Adipose tissue (tissue), 3 donors: Measurements from ENCODE around the gene AXIN1. TPM values are rescaled to one million over a fixed set of nuclear protein-coding genes. Genes with fewer than 3 reads are reported as not detected.
"Not testable (repeated sequence)": the region's sequence is repeated elsewhere in the genome, so short reads cannot be mapped to it uniquely, and the experiment has no call there.

Experiments
- H3K27ac ChIP-seq: one replicate; pipeline ENCODE4 v1.5.1; 2013; ENCODE audit warnings: low read depth, low read length
- WGBS, 3 donors: extraction: QIAGEN DNeasy Blood & Tissue Kit; methylation state at CpG; one replicate each; pipeline ENCODE4 v1.1.7; 2013; 5-methylcytosine and 5-hydroxymethylcytosine counted together
- polyA plus RNA-seq, 3 donors: library from polyadenylated mRNA; stranded (reverse); fragments of 200-250 nt; gene quantifications; one replicate each; pipeline ENCODE4 v1.2.3, GENCODE V29; 2013
- donor health status: healthy with polysubstance abuse.
- donor health status: Bipolar disorder and iron deficiency.
- donor health status: healthy.

AXIN1 gene
- polyA plus RNA-seq, 3 donors = 11.8 to 18.4 (median 15.8) TPM

DNA sequence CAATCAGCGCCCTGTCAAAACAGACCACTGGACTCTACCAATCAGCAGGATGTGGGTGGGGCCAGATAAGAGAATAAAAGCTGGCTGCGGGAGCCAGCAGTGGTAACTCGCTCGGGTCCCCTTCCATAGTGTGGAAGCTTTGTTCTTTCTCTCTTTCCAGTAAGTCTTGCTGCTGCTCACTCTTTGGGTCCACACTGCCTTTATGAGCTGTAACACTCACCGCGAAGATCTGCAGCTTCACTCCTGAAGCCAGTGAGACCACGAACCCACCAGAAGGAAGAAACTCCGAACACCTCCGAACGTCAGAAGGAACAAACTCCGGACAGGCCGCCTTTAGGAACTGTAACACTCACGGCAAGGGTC is 10.6 kb downstream of the AXIN1 start:
- 66 to 89% (median 74%) methylated on average over 10 to 13 of the region's 13 CpGs for WGBS, 3 donors
- H3K27ac ChIP-seq = not testable (repeated sequence)

DNA sequence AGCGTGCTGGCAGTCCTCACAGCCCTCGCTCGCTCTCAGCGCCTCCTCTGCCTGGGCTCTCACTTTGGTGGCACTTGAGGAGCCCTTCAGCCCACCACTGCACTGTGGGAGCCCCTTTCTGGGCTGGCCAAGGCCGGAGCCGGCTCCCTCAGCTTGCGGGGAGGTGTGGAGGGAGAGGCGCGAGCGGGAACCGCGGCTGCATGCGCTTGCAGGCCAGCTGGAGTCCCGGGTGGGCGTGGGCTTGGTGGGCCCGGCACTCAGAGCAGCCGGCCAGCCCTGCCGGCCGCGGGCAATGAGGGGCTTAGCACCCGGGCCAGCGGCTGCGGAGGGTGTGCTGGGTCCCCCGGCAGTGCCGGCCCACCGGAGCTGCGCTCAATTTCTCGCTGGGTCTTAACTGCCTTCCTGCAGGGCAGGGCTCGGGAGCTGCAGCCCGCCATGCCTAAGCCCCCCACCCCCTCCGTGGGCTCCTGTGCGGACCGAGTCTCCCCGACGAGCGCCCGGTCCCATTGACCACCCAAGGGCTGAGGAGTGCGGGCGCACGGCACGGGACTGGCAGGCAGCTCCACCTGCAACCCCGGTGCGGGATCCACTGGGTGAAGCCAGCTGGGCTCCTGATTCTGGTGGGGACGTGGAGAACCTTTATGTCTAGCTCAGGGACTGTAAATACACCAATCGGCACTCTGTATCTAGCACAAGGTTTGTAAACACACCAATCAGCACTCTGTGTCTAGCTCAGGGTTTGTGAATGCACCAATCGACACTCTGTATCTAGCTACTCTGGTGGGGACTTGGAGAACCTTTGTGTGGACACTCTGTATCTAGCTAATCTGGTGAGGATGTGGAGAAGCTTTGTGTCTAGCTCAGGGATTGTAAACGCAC is 11.2 kb downstream of the AXIN1 start:
- not testable (repeated sequence) for H3K27ac ChIP-seq
- WGBS, 3 donors = 95 to 96% (median 96%) methylated on average over 35 to 46 of the region's 47 CpGs

DNA sequence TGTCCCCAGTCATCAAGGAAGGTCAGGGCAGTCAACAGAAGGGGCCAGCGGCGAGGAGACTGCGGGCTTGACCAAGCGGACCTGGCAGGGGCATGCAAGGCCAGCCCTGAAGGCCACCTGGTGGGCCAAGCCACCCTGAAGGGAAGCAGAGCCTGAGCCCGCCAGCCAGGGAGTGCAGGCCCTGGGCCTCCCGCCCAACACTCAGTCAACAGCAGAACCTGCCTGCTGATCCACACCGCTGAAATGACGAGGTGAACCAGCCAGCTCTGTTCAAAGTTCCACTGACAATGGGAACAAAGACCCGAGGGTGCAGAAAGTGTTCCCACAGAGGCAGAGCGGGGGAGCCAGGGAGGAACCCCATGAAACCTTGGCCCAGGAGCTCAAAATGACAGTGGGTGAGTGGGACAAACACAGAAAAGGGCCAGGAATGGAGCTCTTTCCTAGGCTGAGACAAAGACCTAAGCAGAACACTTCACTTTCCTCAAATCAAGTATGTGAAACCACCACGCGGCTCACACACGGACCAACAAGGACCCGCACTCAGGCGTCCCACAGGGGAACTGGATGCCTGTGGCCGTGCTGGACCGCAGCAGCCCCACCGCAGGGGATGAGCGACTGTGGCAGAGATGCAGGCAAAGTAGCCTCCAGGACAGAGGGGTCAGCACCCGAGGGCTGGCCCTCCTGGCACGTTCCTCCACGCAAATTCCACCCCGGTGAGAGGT is 12.0 kb downstream of the AXIN1 start:
- no peak overlapping the region for H3K27ac ChIP-seq
- WGBS, 3 donors = 86 to 92% (median 89%) methylated on average over 23 of the region's 23 CpGs

DNA sequence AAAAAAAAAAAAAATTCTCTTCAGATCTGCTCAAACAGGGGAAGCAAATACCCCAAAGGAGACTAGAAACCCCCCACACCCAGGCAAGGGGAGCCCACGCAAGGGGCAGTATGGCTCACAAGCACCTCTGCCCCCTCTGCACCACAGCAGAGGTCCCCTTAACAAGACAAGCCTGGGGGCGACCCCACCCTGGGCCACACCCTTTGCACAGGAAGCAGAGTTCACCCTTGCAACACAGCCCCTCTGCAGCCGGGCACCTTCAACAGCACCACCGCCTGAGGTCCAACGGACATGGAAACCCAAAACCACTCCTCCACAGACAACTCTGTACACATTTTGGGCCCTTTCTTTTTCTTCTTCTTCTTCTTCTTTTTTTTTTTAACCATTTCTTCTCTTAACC is 12.8 kb downstream of the AXIN1 start:
- WGBS, 3 donors = 36 to 79% (median 55%) methylated on average over 4 to 5 of the region's 5 CpGs
- H3K27ac ChIP-seq = no peak overlapping the region

DNA sequence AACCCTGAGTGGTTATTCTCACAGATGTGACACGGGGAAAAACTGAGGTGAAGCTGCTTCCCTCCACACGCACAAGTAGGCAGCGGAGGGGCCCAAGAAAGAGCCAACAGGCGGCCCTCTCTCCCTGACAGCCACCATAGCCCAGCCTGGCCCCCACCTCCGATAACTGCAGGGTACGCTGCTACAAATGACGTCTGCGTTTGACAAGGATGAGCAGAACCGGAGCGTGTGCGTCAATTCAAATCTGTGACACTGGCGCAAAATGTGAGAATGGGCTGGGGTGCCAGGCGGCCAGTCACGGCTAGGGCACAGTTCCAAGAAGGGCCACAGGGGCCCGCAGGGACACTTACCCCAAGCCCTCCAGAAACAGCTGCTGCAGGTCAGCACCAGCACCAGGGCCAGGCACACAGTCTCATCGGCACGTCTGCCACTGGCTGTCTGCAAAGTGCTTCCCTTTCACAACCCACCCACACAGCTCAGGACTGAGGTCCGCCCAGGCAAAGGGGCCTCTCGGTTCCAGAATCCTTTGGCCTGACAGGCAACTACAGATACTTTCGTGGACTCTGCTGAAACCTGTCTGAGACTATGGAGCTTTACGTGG is 14.4 kb downstream of the AXIN1 start:
- 68 to 84% (median 75%) methylated on average over 21 of the region's 21 CpGs for WGBS, 3 donors
- H3K27ac ChIP-seq = no peak overlapping the region

DNA sequence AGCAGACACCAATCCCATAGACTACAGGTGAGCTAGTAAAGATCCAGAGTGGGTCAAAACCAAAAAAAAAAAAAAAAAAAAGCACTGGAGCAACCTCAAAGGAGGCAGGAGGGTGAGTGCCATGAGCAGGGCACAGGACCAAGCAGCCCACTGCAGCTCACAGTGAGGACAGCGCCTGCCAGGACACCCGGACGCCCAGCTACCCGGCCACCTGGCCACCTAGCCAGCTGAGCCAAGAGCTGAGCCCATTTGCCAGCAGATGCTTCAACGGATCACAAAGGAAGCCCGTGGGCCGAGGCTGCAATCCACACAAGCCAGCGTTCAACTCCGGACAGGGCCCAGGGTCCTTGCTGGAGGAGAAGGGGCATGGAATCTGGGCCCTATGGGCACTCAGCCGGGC is 15.1 kb downstream of the AXIN1 start:
- H3K27ac ChIP-seq = no peak overlapping the region
- WGBS, 3 donors = 71 to 77% (median 77%) methylated on average over 10 of the region's 10 CpGs

DNA sequence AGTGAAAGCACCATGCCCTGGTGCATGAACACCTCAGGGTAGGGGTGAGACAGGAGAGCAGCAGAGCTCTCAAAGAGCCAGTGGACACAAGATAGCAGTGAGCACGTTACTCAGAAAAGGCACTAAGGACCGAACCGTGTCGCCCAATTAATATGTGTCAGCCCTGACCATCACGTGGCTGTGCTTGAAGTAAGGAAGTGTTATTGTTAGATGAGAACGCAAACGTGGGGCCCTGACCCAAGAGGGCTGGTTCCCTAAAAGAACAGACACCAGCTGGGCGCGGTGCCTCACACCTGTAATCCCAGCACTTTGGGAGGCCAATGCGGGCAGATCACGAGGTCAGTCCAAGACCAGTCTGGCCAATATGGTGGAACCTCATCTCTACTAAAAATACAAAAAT is 16.3 kb downstream of the AXIN1 start:
- 64 to 94% (median 77%) methylated on average over 11 of the region's 11 CpGs for WGBS, 3 donors

DNA sequence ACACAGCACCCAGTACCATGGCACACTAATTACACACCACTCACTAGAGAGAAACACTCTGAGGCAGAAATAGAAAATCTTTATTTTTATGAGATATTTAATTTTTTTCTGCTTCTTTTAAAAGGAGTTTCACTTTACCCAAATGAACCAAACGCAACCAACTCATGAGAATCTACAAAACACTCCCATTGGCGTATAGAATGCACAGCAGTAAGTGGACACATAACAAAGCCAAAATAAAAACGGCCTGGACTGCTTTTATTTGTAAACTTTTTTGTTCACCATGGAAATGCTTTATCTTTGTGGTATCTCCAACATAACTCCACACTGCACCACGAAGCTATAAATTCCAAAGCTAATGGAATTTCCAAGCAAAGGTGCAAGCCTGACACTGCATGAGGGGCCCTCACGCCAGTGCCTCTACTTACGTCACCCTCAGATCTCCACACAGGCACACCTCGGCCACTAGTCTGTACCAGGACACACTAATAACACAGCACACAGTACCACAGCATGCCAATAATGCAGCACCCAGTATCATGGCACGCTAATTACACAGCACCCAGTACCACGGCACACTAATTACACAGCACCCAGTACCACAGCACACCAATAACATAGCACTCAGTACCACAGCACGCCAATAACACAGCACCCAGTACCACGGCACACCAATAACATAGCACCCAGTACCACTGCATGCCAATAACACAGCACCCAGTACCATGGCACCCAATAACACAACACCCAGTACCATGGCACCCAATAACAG is 17.5 kb downstream of the AXIN1 start:
- not testable (repeated sequence) for H3K27ac ChIP-seq
- WGBS, 3 donors = 86 to 91% (median 89%) methylated on average over 11 of the region's 11 CpGs

More for the DNA sequence above, 16.3 kb downstream of the AXIN1 start:
- H3K27ac ChIP-seq = no peak overlapping the region

DNA sequence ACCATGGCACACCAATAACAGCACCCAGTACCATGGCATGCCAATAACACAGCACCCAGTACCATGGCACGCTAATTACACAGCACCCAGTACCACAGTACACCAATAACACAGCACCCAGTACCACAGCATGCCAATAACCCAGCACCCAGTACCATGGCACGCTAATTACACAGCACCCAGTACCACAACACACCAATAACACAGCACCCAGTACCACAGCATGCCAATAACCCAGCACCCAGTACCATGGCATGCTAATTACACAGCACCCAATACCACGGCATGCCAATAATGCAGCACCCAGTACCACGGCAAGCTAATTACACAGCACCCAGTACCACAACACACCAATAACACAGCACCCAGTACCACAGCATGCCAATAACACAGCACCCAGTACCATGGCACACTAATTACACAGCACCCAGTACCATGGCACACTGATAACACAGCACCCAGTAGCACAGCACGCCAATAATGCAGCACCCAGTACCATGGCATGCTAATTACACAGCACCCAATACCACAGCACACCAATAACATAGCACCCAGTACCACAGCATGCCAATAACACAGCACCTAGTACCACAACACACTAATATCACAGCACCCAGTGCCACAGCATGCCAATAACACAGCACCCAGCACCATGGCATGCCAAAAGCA is 18.2 kb downstream of the AXIN1 start:
- 98 to 99% (median 98%) methylated on average over 5 of the region's 5 CpGs for WGBS, 3 donors
- not testable (repeated sequence) for H3K27ac ChIP-seq

DNA sequence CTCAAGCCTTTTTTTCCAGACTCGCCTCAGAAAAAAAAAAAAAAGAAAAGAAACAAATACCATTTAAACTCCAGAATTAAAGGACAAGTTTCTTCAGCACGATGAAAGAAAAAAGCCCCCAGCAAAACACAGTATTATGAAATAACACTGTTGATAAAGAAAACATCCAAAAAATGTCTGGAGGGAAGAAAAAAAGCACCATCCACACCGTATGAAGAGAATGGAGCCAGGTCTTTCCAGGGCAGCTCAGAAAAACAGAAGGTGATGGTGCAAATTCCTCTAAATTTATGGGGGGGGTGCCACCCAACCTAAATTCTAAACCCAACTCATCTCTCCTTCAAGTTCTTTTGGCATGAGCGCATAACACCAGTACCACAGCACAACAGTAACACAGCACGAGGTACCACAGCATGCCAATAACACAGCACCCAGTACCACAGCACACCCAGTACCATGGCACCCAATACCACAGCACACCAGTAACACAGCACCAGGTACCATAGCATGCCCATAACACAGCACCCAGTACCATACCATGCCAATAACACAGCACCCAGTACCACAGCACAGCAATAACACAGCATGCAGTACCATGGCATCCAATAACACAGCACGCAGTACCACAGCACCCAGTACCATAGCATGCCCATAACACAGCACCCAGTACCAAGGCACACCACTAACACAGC is 19.0 kb downstream of the AXIN1 start:
- no peak overlapping the region for H3K27ac ChIP-seq
- WGBS, 3 donors = 74 to 84% (median 74%) methylated on average over 6 of the region's 6 CpGs

DNA sequence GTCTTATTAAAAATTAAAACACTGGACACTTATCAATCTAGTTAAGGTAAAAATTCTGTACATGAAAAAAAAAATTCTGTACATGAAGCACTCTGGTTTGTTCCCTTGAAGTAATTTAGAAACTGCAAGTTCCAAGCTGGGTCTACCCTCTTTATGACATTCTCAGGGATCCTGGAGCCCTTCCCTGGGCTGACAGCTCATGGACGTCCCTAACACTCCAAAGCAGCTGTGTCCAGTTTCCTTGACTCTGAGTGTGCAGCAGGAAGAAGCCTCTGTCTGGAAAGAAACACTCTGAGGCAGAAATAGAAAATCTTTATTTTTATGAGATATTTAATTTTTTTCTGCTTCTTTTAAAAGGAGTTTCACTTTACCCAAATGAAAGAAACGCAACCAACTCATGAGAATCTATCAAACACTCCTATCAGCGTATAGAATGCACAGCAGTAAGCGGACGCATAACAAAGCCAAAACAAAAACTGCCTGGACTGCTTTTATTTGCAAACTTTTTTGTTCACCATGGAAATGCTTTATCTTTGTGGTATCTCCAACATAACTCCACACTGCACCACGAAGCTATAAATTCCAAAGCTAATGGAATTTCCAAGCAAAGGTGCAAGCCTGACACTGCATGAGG is 21.2 kb downstream of the AXIN1 start:
- 52 to 83% (median 65%) methylated on average over 5 to 6 of the region's 6 CpGs for WGBS, 3 donors
- H3K27ac ChIP-seq = not testable (repeated sequence)

DNA sequence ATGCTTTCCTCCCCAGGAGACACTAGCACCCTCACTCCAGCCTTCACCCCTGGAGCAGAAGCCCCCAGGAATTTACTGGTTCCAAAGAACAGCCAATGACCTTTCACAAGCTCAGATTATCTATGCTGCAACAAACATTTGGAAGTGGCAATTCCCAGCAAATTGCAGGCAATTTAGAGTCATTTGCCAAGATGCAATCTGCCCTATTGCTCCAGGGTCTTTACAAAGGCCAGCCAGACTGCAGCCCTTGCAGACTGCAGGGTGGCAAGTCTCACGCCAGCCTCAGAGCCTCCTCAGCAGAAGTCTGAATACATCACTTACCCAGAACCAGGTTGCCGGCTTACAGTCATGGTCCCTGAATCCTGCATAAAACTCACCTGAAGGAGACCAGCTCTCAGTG is 21.8 kb downstream of the AXIN1 start:
- WGBS, 3 donors = 74 to 87% (median 81%) methylated on average over 2 of the region's 2 CpGs
- no peak overlapping the region for H3K27ac ChIP-seq

DNA sequence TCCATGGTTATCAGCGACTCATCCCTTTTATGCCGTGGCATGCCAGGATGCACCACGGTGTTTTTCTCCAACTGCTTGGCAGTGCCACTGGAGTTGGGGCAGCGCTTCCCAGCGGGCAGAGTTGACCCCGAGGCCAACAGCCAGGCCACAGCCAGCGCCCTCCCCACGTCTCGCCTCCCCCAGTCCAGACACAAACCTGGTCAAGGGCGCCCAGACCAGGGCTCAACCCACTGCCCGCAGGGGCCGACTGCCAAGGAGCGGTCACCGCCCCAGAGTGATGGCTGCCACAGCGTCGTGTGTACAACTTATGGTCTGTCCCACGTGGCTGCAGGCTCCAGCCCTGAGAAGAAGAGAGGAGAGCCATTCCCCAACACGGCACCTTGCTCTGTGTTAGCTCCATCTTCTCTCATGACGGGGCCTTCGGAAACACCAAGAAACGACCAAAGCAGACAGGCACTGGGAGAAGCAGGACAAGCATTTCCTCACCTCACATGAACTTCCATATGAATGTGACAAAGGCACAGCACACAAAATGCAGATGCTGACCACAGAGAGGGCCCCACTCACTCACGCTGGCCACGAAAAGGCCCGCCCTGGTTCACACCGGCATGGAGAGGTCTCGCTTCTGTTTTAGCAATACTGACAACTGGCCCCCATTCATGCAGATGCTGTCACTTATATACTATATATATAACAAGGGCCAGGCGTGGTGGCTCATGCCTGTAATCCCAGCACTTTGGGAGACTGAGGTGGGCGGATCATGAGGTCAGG is 27.0 kb downstream of the AXIN1 start:
- 73 to 91% (median 78%) methylated on average over 28 of the region's 28 CpGs for WGBS, 3 donors
- H3K27ac ChIP-seq = no peak overlapping the region

DNA sequence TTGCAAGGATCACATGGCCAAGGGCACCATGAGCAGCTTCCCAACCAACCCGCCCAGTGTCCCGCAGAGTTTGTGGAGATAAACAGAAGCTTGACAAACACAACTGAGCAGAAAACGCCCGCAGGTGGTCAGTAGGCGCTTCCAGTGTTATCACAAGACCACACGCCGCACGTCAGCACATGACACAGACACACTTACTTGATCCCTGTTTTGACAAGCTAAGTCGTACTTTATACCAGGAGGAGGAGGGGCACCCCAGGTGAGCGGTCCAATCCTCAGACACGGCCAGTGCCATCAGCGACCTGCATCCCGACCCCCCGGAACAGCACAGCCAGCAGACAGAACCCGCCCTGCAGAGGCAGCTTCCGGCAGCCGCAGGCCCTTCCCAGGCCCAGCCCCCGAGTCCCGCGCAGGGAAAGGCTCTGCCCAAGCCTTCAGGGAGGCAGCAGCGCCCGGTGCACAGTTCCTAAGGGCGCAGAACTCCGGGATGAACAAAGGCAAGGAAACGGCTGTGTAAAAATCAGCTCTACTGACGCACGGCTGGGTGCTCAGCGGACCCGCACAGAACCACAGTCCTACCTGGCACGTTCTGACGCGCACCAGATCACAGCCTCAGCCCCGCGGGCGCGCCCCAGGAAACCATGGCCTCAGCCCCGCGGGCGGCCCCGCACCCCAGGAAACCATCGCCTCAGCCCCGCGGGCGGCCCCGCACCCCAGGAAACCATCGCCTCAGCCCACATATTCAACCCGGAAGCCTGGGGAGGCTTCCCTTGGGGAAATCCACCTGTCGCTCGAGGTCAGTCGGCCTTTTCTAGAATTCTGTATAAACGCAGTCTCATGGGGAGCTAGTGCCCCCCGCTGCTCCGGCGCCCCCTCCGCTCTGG is 27.8 kb downstream of the AXIN1 start:
- no peak overlapping the region for H3K27ac ChIP-seq
- 38 to 75% (median 44%) methylated on average over 50 to 55 of the region's 55 CpGs for WGBS, 3 donors

DNA sequence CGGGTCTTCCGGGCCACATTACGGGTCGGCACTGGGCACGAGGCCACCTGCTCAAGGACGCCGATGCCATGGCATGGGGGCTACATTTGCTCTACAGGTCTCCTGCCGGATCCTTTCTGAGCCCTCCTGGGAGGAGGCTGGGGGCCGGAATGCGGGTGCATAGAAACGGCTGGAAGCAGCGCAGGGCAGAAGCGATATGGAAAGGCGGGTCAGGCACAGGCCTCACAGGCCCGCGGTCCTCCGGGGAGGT is 28.4 kb downstream of the AXIN1 start:
- no peak overlapping the region for H3K27ac ChIP-seq
- WGBS, 3 donors = 84 to 90% (median 88%) methylated on average over 17 of the region's 17 CpGs
